GM23338 (cell line): ENCODE results near the gene EDN2. TPM values are rescaled to one million over a fixed set of nuclear protein-coding genes. Genes with fewer than 3 reads are reported as not detected.

Experiments used
- ATAC-seq: fragments of 200-7000 bp; cut with Tn5 transposase; 3 replicates; pipeline ENCODE4 v1.9.1; 2020
- DNase-seq: peaks from one replicate; pipeline ENCODE4 v3.0.0-alpha.2; 2015; ENCODE audit warnings: low spot score
- H2AFZ ChIP-seq: fragments of 200-600 bp; sonication (generic); 2 replicates; pipeline ENCODE4 v1.8.0; 2016; ENCODE audit warnings: antibody characterized with exemption, mild to moderate bottlenecking, moderate library complexity
- H3F3A ChIP-seq: fragments of 200-600 bp; sonication (generic); replicated peaks from 2 replicates; pipeline ENCODE4 v1.8.0; 2017; ENCODE audit warnings: antibody characterized with exemption, mixed run types, low read depth
- H3K27ac ChIP-seq: fragments of 200-600 bp; sonication (generic); 2 replicates; pipeline ENCODE4 v1.6.1; 2016; ENCODE audit warnings: low read depth
- H3K27me3 ChIP-seq: fragments of 200-600 bp; sonication (generic); 2 replicates; pipeline ENCODE4 v1.8.0; 2016; ENCODE audit warnings: mild to moderate bottlenecking, mixed run types, moderate library complexity; ENCODE audit not compliant: insufficient read depth
- H3K36me3 ChIP-seq: fragments of 200-600 bp; sonication (generic); 2 replicates; pipeline ENCODE4 v1.8.0; 2016; ENCODE audit warnings: mild to moderate bottlenecking; ENCODE audit not compliant: insufficient read depth
- H3K4me1 ChIP-seq: fragments of 200-600 bp; sonication (generic); 2 replicates; pipeline ENCODE4 v1.8.0; 2016; ENCODE audit warnings: mild to moderate bottlenecking, moderate library complexity; ENCODE audit not compliant: insufficient read depth
- H3K4me2 ChIP-seq: fragments of 200-600 bp; sonication (generic); 2 replicates; pipeline ENCODE4 v1.7.1; 2017; ENCODE audit warnings: mixed run types
- H3K4me3 ChIP-seq: fragments of 200-600 bp; sonication (generic); 2 replicates; pipeline ENCODE4 v1.6.1; 2016; ENCODE audit warnings: mixed run types
- H3K79me2 ChIP-seq: fragments of 200-600 bp; sonication (generic); replicated peaks from 2 replicates; pipeline ENCODE4 v1.8.0; 2017; ENCODE audit warnings: mild to moderate bottlenecking; ENCODE audit not compliant: insufficient read depth
- H3K9me2 ChIP-seq: fragments of 200-600 bp; sonication (generic); 2 replicates; pipeline ENCODE4 v1.8.0; 2017; ENCODE audit not compliant: insufficient read depth
- H4K20me1 ChIP-seq: fragments of 200-600 bp; sonication (generic); replicated peaks from 2 replicates; pipeline ENCODE4 v1.8.0; 2017; ENCODE audit warnings: mild to moderate bottlenecking; ENCODE audit not compliant: insufficient read depth
- H3K27ac Mint-ChIP-seq: 2 replicates; pipeline ENCODE4 v1.8.0; 2020; ENCODE audit warnings: inconsistent platforms, mild to moderate bottlenecking, moderate library complexity, mixed read lengths
- H3K27me3 Mint-ChIP-seq: 3 replicates; pipeline ENCODE4 v1.8.0; 2022; ENCODE audit warnings: low read depth, mild to moderate bottlenecking, moderate library complexity, mixed read lengths, inconsistent platforms; ENCODE audit not compliant: insufficient read depth, poor library complexity
- H3K36me3 Mint-ChIP-seq: 3 replicates; pipeline ENCODE4 v1.8.0; 2021; ENCODE audit warnings: low read depth, mild to moderate bottlenecking, inconsistent platforms, moderate library complexity, mixed read lengths
- H3K4me1 Mint-ChIP-seq: 3 replicates; pipeline ENCODE4 v1.8.0; 2020; ENCODE audit warnings: mild to moderate bottlenecking, inconsistent platforms, mixed read lengths
- H3K4me3 Mint-ChIP-seq: 3 replicates; pipeline ENCODE4 v1.8.0; 2021; ENCODE audit warnings: moderate library complexity, mild to moderate bottlenecking, inconsistent platforms, mixed read lengths
- H3K9me3 Mint-ChIP-seq: 3 replicates; pipeline ENCODE4 v1.8.0; 2020; ENCODE audit warnings: moderate library complexity, mild to moderate bottlenecking, inconsistent platforms, mixed read lengths
- CTCF ChIP-seq, 2 experiments: fragments of 200-600 bp in 1 of 2; sonication (generic) in 1 of 2; conservative IDR thresholded peaks; 2 replicates each; pipeline versions ENCODE4 v1.5.1 to v1.6.1; 2016 to 2017; ENCODE audit warnings: antibody characterized with exemption in 2 of 2, low read depth in 2 of 2, mild to moderate bottlenecking in 2 of 2, moderate library complexity in 1 of 2
- polyA plus RNA-seq: library from polyadenylated mRNA; unstranded; fragments of >200 nt; fragmentation: Nextera tagmentation; extraction: Ambion mirVana; gene quantifications from 2 replicates; pipeline ENCODE4 v1.2.1, GENCODE V29; 2016
- total RNA-seq: library from RNA; depleted of rRNA; stranded (reverse); fragments of >200 nt; shearing (Covaris generic); gene quantifications from 2 replicates; pipeline ENCODE4 v1.2.3, GENCODE V29; 2014
- TF ChIP-seq, protein P1 (sequence below): fragments of 250-450 bp; sonication (Bioruptor Pico); IDR thresholded peaks from 2 replicates; pipeline ENCODE4 v1.5.0; 2020; ENCODE audit warnings: mild to moderate bottlenecking, moderate library complexity

The EDN2 gene
- total and polyA plus RNA-seq, 2 experiments from 2014 or later = not detected

DNA sequence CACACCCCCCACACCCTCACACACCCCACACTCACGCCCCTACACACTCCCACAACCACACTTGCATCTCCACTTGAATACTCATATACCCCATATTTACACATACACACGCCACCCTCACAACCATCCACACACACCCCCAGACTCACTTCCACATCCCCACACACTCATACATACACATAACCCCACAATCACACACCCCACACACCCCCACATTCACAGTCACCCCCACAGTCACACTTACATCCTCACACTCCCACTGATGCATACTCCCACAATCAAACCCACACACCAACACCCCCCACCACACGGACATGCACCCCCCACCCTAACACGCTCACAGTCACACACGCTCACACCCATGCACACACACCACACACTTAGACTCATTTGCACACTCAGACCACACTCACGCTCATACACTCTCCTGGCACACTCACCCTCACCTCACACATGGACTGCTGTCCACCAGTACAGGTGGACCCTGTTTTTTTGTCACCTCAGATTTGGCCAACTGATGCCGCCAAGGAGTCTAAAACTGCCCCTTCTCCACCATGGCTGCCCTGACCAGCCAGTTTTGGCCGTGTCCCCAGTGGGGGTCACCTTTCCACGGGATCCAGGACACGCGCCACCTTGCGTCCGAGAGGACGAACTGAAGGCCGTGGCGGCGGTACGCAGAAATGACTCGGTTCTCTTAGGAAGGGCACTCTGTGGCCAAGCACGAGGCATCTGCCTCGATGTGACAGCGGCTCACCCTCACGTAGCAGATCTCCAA lies 45.3 kb upstream of the EDN2 start:
- TF ChIP-seq CTCF (conservative IDR thresholded peaks at IDR 0.05; ENCODE audit: low read depth in 2 of 2) = peak; percentile 8 to 43; a peak in 2 of 4 replicates
- TF ChIP-seq, protein P1, sequence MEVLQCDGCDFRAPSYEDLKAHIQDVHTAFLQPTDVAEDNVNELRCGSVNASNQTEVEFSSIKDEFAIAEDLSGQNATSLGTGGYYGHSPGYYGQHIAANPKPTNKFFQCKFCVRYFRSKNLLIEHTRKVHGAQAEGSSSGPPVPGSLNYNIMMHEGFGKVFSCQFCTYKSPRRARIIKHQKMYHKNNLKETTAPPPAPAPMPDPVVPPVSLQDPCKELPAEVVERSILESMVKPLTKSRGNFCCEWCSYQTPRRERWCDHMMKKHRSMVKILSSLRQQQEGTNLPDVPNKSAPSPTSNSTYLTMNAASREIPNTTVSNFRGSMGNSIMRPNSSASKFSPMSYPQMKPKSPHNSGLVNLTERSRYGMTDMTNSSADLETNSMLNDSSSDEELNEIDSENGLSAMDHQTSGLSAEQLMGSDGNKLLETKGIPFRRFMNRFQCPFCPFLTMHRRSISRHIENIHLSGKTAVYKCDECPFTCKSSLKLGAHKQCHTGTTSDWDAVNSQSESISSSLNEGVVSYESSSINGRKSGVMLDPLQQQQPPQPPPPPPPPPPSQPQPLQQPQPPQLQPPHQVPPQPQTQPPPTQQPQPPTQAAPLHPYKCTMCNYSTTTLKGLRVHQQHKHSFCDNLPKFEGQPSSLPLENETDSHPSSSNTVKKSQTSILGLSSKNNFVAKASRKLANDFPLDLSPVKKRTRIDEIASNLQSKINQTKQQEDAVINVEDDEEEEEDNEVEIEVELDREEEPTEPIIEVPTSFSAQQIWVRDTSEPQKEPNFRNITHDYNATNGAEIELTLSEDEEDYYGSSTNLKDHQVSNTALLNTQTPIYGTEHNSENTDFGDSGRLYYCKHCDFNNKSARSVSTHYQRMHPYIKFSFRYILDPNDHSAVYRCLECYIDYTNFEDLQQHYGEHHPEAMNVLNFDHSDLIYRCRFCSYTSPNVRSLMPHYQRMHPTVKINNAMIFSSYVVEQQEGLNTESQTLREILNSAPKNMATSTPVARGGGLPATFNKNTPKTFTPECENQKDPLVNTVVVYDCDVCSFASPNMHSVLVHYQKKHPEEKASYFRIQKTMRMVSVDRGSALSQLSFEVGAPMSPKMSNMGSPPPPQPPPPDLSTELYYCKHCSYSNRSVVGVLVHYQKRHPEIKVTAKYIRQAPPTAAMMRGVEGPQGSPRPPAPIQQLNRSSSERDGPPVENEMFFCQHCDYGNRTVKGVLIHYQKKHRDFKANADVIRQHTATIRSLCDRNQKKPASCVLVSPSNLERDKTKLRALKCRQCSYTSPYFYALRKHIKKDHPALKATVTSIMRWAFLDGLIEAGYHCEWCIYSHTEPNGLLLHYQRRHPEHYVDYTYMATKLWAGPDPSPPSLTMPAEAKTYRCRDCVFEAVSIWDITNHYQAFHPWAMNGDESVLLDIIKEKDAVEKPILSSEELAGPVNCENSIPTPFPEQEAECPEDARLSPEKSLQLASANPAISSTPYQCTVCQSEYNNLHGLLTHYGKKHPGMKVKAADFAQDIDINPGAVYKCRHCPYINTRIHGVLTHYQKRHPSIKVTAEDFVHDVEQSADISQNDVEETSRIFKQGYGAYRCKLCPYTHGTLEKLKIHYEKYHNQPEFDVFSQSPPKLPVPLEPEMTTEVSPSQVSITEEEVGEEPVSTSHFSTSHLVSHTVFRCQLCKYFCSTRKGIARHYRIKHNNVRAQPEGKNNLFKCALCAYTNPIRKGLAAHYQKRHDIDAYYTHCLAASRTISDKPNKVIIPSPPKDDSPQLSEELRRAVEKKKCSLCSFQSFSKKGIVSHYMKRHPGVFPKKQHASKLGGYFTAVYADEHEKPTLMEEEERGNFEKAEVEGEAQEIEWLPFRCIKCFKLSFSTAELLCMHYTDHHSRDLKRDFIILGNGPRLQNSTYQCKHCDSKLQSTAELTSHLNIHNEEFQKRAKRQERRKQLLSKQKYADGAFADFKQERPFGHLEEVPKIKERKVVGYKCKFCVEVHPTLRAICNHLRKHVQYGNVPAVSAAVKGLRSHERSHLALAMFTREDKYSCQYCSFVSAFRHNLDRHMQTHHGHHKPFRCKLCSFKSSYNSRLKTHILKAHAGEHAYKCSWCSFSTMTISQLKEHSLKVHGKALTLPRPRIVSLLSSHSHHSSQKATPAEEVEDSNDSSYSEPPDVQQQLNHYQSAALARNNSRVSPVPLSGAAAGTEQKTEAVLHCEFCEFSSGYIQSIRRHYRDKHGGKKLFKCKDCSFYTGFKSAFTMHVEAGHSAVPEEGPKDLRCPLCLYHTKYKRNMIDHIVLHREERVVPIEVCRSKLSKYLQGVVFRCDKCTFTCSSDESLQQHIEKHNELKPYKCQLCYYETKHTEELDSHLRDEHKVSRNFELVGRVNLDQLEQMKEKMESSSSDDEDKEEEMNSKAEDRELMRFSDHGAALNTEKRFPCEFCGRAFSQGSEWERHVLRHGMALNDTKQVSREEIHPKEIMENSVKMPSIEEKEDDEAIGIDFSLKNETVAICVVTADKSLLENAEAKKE (CRISPR knock-in tag) = no peak
- Histone ChIP-seq H3F3A (no peaks in the 10 kb centered on the region), H2AFZ (no peak overlapping the region), H3K4me3 (no peak overlapping the region), H3K27me3 (no peaks in the 10 kb centered on the region), H3K27ac (no peak overlapping the region), H3K79me2 (no peaks in the 10 kb centered on the region), H3K9me2 (no peaks in the 10 kb centered on the region), H3K4me2 (no peak overlapping the region), H3K36me3 (no peaks in the 10 kb centered on the region), H3K4me1 (no peaks in the 10 kb centered on the region), H4K20me1 (no peaks in the 10 kb centered on the region)
- DNase-seq (no peak), ATAC-seq (no peak)
- Mint-ChIP-seq H3K27ac (no peak overlapping the region), H3K4me3 (no peak overlapping the region), H3K4me1 (no peaks in the 10 kb centered on the region; the same call in 2 of the 3 replicates), H3K27me3 (peaks cover 11% of the 10 kb centered on the region), H3K36me3 (peaks cover 11% of the 10 kb centered on the region; the same call in 2 of the 3 replicates), H3K9me3 (peaks cover 44% of the 10 kb centered on the region)
